K562 (cell line): ENCODE data around the gene PPP1R15B. TPM values are rescaled to one million over a fixed set of nuclear protein-coding genes. Genes with fewer than 3 reads are reported as not detected.
A peak's percentile ranks its signal among the peaks of the same experiment; 100 is the strongest.

ENCODE experiments used
- BCL6 ChIP-seq: fragments of 250-450 bp; sonication (Bioruptor Pico); IDR thresholded peaks from 2 replicates; pipeline ENCODE4 v1.4.0; 2020
- KLF13 ChIP-seq: fragments of 450-650 bp; IDR thresholded peaks from 2 replicates; pipeline ENCODE4 v1.6.1; 2016; ENCODE audit warnings: missing genetic modification characterization, low read depth, mild to moderate bottlenecking, missing compliant biosample characterization, moderate library complexity, borderline replicate concordance
- NFIC ChIP-seq: fragments of 450-650 bp; IDR thresholded peaks from 2 replicates; pipeline ENCODE4 v1.6.1; 2017; ENCODE audit warnings: mild to moderate bottlenecking, inconsistent platforms
- RUNX1 ChIP-seq: sonication (generic); IDR thresholded peaks from 2 replicates; pipeline ENCODE4 v1.6.1; 2016; ENCODE audit warnings: antibody characterized with exemption, low read depth
- TEAD2 ChIP-seq: fragments of 450-650 bp; IDR thresholded peaks from 2 replicates; pipeline ENCODE4 v1.6.1; 2016; ENCODE audit warnings: missing genetic modification characterization, control low read depth, missing compliant biosample characterization
- ZFP30 ChIP-seq: fragments of 250-450 bp; sonication (Bioruptor Pico); IDR thresholded peaks from 2 replicates; pipeline ENCODE4 v1.8.0; 2022; ENCODE audit warnings: moderate library complexity, mild to moderate bottlenecking, inconsistent platforms, borderline replicate concordance
- ZNF75A ChIP-seq: fragments of 450-650 bp; formaldehyde crosslinking; IDR thresholded peaks from 2 replicates; pipeline ENCODE4 v1.4.0; 2020; ENCODE audit warnings: mild to moderate bottlenecking
- polyA plus RNA-seq, 8 experiments: library from polyadenylated mRNA; depleted of rRNA in 4 of 8; stranded (reverse) in 5 of 8; unstranded in 3 of 8; fragments of >200 nt; fragmentation: Nextera tagmentation in 2 of 8; fragmentation: Illumina TruSeq in 1 of 8; extraction: Ambion mirVana in 2 of 8; extraction: Trizol in 1 of 8; gene quantifications; 2 replicates each; pipeline versions ENCODE4 v1.2.1 to v1.2.3, GENCODE V29; 2011 to 2014; ENCODE audit warnings: inconsistent platforms in 1 of 8, missing spikeins in 1 of 8
- total RNA-seq, 7 experiments: library from RNA; depleted of rRNA in 6 of 7; stranded (reverse); fragments of >200 nt in 6 of 7; fragmentation: Illumina TruSeq in 2 of 7; extraction: Trizol in 2 of 7; gene quantifications; 2 replicates each; pipeline versions ENCODE4 v1.2.1 to v1.2.3, GENCODE V29; 2011 to 2021; ENCODE audit warnings: low replicate concordance in 1 of 7
- TF ChIP-seq, protein P1 (sequence below): fragments of 450-650 bp; IDR thresholded peaks from 2 replicates; pipeline ENCODE4 v1.6.1; 2016; ENCODE audit warnings: low read depth, mild to moderate bottlenecking, moderate library complexity
- TF ChIP-seq, protein P2 (sequence below): fragments of 250-450 bp; sonication (Bioruptor Pico); IDR thresholded peaks from 2 replicates; pipeline ENCODE4 v1.9.0; 2021; ENCODE audit warnings: mild to moderate bottlenecking
- TF ChIP-seq, protein P3 (sequence below), 2 experiments: fragments of 450-650 bp in 1 of 2; sonication (generic) in 1 of 2; formaldehyde crosslinking in 1 of 2; IDR thresholded peaks in 1 of 2; conservative IDR thresholded peaks in 1 of 2; 2 replicates each; pipeline versions ENCODE4 v1.6.1 to v1.8.1; 2016 to 2023; ENCODE audit warnings: mild to moderate bottlenecking in 2 of 2, moderate library complexity in 2 of 2, inconsistent platforms in 1 of 2, missing genetic modification reagents in 1 of 2
- TF ChIP-seq, protein P4 (sequence below): fragments of 250-450 bp; sonication (Bioruptor Pico); IDR thresholded peaks from 2 replicates; pipeline ENCODE4 v1.9.0; 2021; ENCODE audit warnings: mild to moderate bottlenecking, inconsistent platforms

PPP1R15B gene
- total and polyA plus RNA-seq, 9 of the 15 experiments (the other 6 are each of a cell fraction or from before 2014, with no cell fraction given), result 17.0 to 48.1 (median 30.8) TPM

DNA sequence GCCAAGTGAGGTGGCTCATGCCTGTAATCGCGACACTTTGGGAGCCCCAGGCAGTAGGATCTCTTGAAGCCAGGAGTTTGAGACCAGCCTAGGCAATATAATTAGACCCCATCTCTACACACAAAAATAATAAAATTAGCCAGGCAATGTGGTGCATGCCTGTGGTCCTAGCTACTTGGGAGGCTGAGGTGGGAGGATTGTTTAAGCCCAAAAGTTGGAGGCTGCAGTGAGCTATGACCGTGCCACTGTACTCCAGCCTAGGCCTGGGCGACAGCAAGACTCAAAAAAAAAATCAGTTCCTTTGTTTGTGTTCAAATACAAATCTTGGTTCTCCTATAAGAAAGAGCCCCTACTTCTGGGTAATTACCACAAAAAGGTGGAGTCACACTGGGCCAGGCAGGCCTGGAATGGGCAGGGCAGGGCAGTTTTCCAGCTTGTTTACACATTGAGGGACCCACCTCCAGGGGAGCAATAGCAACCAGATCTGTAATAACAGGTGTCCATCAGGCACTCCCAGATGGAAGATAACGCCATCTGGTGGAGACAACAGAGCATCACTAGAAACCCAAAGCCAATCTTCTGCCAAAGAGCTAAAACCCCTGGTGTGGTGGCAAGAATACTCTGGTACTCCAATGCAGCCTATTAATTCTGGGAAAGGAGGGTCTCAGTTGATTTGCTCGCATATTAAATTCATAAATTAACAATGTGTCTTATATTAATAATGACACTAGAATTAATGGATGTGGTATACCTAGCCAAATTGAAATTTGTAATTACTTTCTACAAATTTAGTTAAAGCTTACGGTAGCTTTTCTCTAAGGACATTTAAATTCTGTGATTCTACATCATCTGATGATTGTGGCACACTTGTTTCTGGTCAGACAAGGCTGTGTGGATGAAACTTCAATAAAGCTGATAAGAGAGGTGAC is 13.2 kb downstream of the PPP1R15B start (continued):
- TF ChIP-seq KLF13 (tag) (no peak), BCL6 (CRISPR knock-in tag) (no peak), ZNF75A (no peak), ZFP30 (CRISPR knock-in tag) (no peak), RUNX1 (no peak), TEAD2 (tag) (no peak), NFIC (peak; percentile 45; the same call in 1 of the 2 replicates)
- TF ChIP-seq, protein P1, sequence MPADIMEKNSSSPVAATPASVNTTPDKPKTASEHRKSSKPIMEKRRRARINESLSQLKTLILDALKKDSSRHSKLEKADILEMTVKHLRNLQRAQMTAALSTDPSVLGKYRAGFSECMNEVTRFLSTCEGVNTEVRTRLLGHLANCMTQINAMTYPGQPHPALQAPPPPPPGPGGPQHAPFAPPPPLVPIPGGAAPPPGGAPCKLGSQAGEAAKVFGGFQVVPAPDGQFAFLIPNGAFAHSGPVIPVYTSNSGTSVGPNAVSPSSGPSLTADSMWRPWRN, result no peak
- TF ChIP-seq, protein P2, sequence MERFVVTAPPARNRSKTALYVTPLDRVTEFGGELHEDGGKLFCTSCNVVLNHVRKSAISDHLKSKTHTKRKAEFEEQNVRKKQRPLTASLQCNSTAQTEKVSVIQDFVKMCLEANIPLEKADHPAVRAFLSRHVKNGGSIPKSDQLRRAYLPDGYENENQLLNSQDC (CRISPR knock-in tag), result no peak
- TF ChIP-seq, protein P3, sequence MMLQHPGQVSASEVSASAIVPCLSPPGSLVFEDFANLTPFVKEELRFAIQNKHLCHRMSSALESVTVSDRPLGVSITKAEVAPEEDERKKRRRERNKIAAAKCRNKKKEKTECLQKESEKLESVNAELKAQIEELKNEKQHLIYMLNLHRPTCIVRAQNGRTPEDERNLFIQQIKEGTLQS (IDR thresholded peaks at IDR 0.05), result no peak
- TF ChIP-seq, protein P3 (CRISPR knock-in tag; conservative IDR thresholded peaks at IDR 0.05), result no peak
- TF ChIP-seq, protein P4, sequence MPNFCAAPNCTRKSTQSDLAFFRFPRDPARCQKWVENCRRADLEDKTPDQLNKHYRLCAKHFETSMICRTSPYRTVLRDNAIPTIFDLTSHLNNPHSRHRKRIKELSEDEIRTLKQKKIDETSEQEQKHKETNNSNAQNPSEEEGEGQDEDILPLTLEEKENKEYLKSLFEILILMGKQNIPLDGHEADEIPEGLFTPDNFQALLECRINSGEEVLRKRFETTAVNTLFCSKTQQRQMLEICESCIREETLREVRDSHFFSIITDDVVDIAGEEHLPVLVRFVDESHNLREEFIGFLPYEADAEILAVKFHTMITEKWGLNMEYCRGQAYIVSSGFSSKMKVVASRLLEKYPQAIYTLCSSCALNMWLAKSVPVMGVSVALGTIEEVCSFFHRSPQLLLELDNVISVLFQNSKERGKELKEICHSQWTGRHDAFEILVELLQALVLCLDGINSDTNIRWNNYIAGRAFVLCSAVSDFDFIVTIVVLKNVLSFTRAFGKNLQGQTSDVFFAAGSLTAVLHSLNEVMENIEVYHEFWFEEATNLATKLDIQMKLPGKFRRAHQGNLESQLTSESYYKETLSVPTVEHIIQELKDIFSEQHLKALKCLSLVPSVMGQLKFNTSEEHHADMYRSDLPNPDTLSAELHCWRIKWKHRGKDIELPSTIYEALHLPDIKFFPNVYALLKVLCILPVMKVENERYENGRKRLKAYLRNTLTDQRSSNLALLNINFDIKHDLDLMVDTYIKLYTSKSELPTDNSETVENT (CRISPR knock-in tag), result no peak
- TF ChIP-seq, all 486 proteins: peak for 53
